CD4-positive, alpha-beta T cell treated with Interleukin-21 for 1 hour (primary cell): ENCODE results near the gene OR10G8.
"Not testable (repeated sequence)": the region's sequence is repeated elsewhere in the genome, so short reads cannot be mapped to it uniquely, and the experiment has no call there.

Source experiments
- DNase-seq: peaks from one replicate; pipeline ENCODE4 v3.0.0-alpha.2; 2020

OR10G8 gene

DNA sequence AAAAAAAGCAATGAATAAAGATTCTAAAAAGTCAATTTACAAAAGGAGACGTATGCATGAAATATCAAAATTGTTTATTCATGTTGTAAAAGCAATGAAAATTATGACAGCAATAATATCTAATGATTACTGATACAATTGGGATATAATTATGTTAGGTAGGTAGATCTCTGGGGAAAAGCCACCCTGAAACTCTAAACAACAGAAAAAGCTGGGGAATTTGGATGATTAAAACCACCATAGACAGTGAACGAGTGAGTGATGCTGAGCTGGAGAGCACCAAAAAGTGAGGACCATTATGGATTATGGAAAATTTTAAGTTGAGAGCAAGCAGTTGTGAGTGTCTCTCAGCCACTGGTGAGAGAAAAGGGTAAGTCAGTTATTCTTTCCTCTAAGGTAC lies at the start of gene OR10G8:
TSS of gene OR10G8 (plus strand) at position 301 of the 400 bp plus-strand sequence. CDS start 2,825 bp downstream, outside the sequence.
- DNase-seq: no peak

- DNase-seq: no peak
Measured at GRCh38 chr11:123977731-123978347, 48.8 kb upstream of the OR10G8 start, which contains the start of gene OR10S1. TSS of gene OR10S1 (minus strand) at chr11:123977781. CDS start at chr11:123977664, 117 bp downstream.

DNA sequence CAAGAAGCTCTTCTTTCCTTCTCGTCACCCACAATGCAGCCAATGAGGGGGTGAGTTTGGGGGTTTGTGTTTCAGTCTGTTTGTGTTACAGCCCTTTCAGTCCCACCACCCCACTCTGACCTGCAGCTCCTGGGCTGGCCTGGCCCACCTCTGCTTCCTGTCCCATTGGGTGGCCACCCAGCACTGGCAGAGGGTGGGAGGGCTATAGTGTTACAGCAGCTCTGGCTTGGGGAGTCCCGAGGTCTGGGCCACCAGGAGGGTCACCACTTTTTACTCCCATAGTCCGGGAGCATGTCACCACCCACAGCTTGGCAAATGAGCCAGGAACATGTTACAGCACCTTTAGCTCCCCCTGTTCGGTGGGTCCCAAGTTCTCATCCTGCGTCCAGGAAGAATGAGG lies 47.3 kb upstream of the OR10G8 start:
- no peak for DNase-seq

DNA sequence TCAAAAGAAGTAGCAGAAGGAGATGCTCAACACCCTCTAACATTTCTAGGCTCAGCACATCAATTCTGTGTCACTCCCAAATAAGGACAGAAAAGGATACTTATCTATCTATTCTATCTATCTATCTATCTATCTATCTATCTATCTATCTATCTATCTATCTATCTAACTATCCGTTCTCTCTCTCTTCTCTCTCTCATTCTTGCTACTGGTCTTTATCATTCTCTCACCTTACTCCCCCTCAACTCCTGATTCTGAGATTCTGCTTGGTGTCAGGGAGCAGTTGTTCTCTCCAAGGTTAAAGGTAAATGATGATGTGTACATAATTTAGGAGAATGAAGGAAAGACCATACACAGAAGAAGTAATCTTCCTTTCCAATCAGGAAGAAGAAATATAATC lies 31.5 kb upstream of the OR10G8 start, which contains the start of gene OR10G6:
TSS of gene OR10G6 (minus strand) at position 43 of the 400 bp plus-strand sequence. CDS start at position 43, 0 bp downstream.
- no peak for DNase-seq

- no peak for DNase-seq
Measured at GRCh38 chr11:124012697-124013096, 13.9 kb upstream of the OR10G8 start, which contains the start of gene OR10G4. TSS of gene OR10G4 (plus strand) at chr11:124012997. CDS start at chr11:124015575, 2,578 bp downstream.

- DNase-seq: not testable (repeated sequence)
Measured at GRCh38 chr11:124015837-124016236, 10.8 kb upstream of the OR10G8 start.

GRCh38 chr11:124036666-124037065 lies 10.1 kb downstream of the OR10G8 start:
- DNase-seq: no peak

GRCh38 chr11:124039557-124039956 lies 13.0 kb downstream of the OR10G8 start:
- DNase-seq: no peak

DNA sequence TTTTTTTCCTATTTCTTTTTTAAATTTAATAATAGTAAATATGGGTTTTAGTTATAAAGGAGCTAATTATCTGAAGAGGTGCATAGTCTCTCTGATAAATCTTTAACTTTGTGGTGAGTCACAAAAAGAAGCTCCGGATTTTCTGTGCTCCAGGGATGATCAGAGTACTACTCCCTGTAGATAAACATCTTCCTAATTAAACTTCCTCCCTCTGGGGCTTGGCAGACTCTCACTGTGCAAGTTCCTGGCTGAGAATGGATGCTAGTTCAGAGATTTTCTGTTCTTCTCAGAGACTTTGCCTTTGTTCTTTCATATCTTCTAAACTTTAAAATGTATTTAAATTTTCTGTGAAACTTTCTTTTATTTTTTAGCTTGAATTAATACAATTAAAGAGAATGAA lies 14.7 kb downstream of the OR10G8 start, which contains the start of gene OR10G7:
TSS of gene OR10G7 (minus strand) at position 72 of the 400 bp plus-strand sequence. CDS start 2,324 bp downstream, outside the sequence.
- DNase-seq: no peak

GRCh38 chr11:124043420-124043819 lies 16.8 kb downstream of the OR10G8 start:
- no peak for DNase-seq

DNA sequence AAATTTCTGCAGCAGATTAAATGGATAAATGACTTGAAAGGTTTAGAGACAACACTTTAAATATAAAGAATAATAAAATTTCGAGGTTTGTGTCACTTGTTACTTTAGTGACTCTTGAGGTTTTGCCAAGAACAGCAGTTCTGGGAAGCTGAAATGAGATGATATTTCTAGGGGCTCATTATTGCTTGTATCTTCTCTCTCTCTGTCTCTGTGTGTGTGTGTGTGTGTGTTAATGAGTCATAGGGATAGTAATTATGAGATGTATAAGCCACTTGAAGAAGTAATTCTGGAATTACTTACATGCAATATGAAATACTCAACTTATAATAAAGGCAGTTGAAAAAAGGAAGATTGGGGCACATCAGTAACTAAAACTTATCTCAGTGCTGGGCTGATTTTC lies 24.1 kb downstream of the OR10G8 start:
- DNase-seq: no peak

DNA sequence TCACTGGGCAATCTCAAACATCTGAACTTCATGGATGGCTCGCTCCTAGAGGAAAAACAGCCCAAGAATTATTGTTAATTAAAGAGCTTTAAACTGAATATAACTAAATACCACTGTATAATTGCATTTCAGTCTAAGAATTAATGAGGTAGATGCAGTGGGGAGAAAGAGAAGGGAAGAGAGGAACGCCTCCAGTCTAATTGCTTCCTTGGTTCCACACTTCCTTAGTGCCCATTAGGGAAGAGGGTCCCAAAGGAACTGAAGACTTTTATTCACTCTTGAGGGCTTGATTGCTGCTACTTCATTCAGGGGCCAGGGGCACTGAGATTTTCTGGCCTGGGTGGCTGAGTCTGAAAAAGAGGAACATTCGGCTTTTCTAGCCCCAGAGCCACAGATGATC lies 26.4 kb downstream of the OR10G8 start:
- no peak for DNase-seq

- no peak for DNase-seq
Measured at GRCh38 chr11:124068601-124069110, 42.1 kb downstream of the OR10G8 start.

- DNase-seq: peak; percentile 22
Measured at GRCh38 chr11:124069429-124070401, 43.1 kb downstream of the OR10G8 start.

DNA sequence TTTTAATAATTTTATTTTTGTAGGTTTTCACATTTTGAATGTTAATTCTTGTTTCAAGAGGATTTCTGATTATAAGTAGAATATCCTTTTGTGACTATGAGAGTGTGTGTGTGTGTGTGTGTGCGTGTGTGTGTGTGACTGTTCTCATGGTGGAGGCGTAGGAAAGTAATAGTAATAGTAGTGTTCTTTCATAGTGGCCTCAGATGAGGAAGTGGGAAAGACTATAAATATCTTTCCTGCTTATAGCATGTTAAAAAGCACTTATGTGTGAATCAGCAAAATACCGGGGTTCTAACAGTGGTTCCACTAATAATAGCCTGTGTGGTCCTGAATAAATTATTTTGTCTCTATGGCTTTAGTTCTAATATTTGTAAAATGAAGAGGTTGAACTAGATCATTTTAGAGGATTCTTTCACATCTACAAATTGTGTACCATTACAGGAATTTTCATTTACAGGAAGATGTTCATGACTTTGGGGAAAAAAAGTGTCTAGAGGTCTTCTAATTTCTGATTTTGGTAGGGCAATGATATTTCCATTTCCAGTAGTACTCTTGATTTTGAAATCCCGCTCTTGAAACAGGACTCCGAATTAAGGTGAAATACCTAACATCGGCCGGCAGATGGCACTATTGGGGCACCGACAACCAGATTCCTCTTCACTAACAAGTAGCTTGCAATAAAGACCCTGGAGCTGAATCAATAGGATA lies 44.5 kb downstream of the OR10G8 start:
- peak; percentile 58 for DNase-seq

DNA sequence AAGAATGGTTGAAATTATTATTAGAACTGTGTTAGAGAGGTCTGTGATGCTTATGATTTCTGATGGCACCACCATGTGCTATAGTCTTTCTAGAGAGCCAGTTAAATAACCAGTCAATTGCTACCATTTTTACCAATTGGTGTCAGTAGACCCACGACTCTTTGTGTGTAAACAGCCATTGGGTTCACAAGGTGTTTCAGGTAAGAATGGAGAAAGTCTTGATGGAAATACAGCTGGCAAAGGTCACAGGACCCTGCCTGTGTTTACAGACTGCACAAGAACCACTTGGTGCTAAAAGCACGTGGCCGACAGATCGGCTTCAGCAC lies 45.0 kb downstream of the OR10G8 start:
- no peak for DNase-seq

DNA sequence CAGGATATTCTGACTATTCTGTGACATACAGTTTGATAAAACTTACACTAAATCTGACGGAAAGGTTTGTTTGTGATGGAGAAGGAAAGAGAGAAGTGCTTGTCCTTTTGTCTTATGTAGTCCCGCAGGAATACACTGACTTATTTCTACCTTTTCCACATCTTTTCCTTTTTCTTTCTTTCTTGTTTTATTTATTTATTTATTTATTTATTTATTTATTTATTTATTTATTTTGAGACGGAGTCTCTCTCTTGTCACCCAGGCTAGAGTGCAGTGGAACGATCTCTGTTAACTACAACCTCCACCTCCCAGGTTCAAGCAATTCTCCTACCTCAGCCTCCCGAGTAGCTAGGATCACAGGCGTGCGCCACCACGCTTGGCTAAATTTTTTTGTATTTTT lies 45.5 kb downstream of the OR10G8 start:
- no peak for DNase-seq

DNA sequence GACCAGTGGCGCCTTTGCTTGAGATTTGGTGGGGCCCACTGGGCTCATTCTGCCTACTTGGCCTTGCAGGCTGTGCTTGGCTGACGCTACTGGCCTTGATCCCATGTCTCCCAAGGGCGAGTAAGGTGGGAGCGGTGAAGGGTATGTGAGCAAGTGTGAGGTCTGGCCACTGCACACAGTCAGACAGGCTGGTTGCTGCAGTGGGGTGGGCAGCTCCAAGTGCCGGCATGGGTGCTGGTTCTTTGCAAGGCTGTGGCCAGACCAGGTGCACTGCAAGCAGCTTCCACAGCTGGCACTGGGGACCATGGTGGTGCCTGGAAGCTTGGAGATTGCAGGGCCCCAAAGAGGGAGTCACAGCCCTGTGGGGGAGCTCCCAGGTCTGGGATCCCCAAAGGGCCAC lies 48.0 kb downstream of the OR10G8 start:
- DNase-seq: no peak

GRCh38 chr11:124075492-124075840 lies 48.9 kb downstream of the OR10G8 start:
- no peak for DNase-seq

DNA sequence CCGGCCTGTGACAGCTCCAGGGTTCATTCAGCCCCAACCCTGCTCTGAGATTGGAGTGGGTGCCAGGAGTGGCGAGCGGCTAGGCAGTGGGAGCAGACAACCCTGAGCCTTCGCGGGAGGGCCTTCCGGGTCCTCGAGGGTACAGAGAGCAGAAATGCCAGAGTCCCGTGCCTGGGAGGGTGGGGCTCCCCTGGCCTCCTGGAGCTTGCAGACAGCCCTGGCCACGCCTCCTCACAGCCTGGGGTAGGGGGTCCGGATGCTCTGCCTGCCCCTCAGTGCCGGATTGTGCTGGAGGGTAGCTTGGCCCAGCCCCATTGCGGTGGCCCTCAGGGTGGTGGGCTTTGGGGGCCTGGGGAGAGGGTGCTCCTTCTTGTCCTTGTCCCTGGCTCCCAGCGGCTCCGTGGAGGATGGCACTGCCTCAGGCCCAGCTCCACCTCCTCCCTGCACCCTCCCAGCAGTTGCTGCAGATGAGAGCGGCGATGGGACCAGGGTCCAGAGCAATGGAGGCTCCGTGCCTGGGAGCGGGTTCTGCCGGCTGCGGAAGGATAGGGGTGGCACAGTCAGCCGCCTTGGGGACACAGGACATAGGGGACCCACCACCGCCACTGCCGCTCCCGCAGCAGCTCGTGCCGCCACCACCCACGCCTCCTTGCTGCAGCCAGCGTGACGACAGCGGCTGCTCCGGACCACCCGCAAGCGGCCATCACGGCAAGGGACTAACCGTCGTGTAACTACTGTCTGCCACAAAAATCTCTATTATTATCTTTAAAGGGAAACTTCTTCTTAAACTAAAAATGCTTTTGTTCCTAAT lies 49.4 kb downstream of the OR10G8 start:
- no peak for DNase-seq

DNA sequence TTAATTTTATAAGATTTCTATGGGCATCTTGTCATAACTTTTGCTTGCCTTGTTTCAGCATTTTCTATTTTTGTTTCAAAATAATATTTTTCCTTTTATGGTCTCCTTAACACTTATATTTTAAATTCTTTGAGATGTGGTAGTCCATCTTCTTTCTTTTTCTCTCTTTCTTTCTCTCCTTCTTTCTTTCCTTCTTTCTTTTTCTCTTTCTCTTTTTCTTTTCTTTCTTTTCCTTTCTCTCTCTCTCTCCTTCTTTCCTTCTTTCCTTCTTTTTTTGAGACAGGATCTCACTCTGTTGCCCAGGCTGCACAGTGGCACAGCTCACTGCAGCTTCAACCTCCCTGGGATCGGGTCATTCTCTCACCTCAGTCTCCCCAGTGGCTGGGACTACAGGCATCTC lies 50.7 kb downstream of the OR10G8 start:
- DNase-seq: no peak

GRCh38 chr11:124078591-124078990 lies 52.0 kb downstream of the OR10G8 start:
- no peak for DNase-seq
